ENCODE measurements around the gene ACSL1. TPM values are rescaled to one million over a fixed set of nuclear protein-coding genes. Genes with fewer than 3 reads are reported as not detected.

ACSL1 gene
- polyA plus RNA-seq, 2 of the 4 experiments (the other 2 are of a cell fraction), result 10.0 to 12.4 TPM

- DNase-seq (ENCODE audit: low read depth in 1 of 2, low spot score in 1 of 2) (no peak), ATAC-seq (no peak), FAIRE-seq (no peak)
- Histone ChIP-seq H3K4me1 (0 out of 3 replicates have a peak, but pooled peaks cover 4% of the 10 kb centered on the region), H3K27ac (no peak overlapping the region; a peak in 1 of 6 replicates), H3K9me3 (no peaks in the 10 kb centered on the region), H3K4me2 (peak overlapping the region; percentile 78), H3K4me3 (peak overlapping the region; percentile 56; the same call in 1 of the 3 replicates)
- ChIA-PET POLR2A (no interaction called here), CTCF (interaction anchor here (1.0 to 1.1 kb wide), 2 partner anchors 11 to 79 kb away, joined by 3 read pairs; no protein-coding TSS in a partner anchor)
- TF ChIP-seq MAFK (IDR thresholded peaks at IDR 0.05; ENCODE audit: partially characterized antibody), result no peak
- TF ChIP-seq ZC3H11A (IDR thresholded peaks at IDR 0.05), result no peak
- TF ChIP-seq HOXA7 (CRISPR knock-in tag; IDR thresholded peaks at IDR 0.05), result no peak
- TF ChIP-seq ATOH8 (CRISPR knock-in tag; IDR thresholded peaks at IDR 0.05; ENCODE audit: low read depth), result no peak
- no peak for TF ChIP-seq HEYL (CRISPR knock-in tag; IDR thresholded peaks at IDR 0.05)
- TF ChIP-seq RAD21 (conservative IDR thresholded peaks at IDR 0.05 in 1 of 2, IDR thresholded peaks at IDR 0.05 in 1 of 2), result no peak
- no peak for TF ChIP-seq RARB (CRISPR knock-in tag; IDR thresholded peaks at IDR 0.05)
- TF ChIP-seq GATA3 (IDR thresholded peaks at IDR 0.05; ENCODE audit: borderline replicate concordance), result no peak
- no peak for TF ChIP-seq FOSL2 (IDR thresholded peaks at IDR 0.05)
- TF ChIP-seq FOSL2 (CRISPR knock-in tag; IDR thresholded peaks at IDR 0.05), result no peak
- no peak for TF ChIP-seq FOXS1 (CRISPR knock-in tag; IDR thresholded peaks at IDR 0.05)
- TF ChIP-seq JUNB (IDR thresholded peaks at IDR 0.05), result no peak
- 87% methylated on average over 13 of the region's 13 CpGs for WGBS (ENCODE audit: missing lambda C conversion rate)
Observed at GRCh38 chr4:184824081-184824775, 1.5 kb downstream of the ACSL1 start.

GRCh38 chr4:184823014-184823413 lies 2.8 kb downstream of the ACSL1 start:
- TF ChIP-seq CHD2 (IDR thresholded peaks at IDR 0.05; ENCODE audit: low read length, partially characterized antibody) (no peak), KDM5A (IDR thresholded peaks at IDR 0.05) (no peak), CHD4 (IDR thresholded peaks at IDR 0.05; ENCODE audit: borderline replicate concordance) (no peak), NPAS2 (CRISPR knock-in tag; IDR thresholded peaks at IDR 0.05; ENCODE audit: borderline replicate concordance) (no peak), PBX3 (IDR thresholded peaks at IDR 0.05) (no peak), HOXA7 (CRISPR knock-in tag; IDR thresholded peaks at IDR 0.05) (no peak)
- ATAC-seq (no peak), DNase-seq (ENCODE audit: low read depth in 1 of 2, low spot score in 1 of 2) (no peak), FAIRE-seq (no peak)
- CTCF ChIA-PET, result interaction anchor here (1.2 kb wide), 1 partner anchor 30 kb away, joined by 3 read pairs; no protein-coding TSS in a partner anchor
- peaks cover 9% of the 10 kb centered on the region; the same call in 2 of the 3 replicates for H3K4me1 ChIP-seq
- WGBS (ENCODE audit: missing lambda C conversion rate), result 89% methylated on average over 2 of the region's 2 CpGs
- no peaks in the 10 kb centered on the region for H3K9me3 ChIP-seq
- no peak overlapping the region for H3K4me3 ChIP-seq
- no peak overlapping the region for H3K27ac ChIP-seq
- POLR2A ChIA-PET, result no interaction called here
- no peak overlapping the region for H3K4me2 ChIP-seq

DNA sequence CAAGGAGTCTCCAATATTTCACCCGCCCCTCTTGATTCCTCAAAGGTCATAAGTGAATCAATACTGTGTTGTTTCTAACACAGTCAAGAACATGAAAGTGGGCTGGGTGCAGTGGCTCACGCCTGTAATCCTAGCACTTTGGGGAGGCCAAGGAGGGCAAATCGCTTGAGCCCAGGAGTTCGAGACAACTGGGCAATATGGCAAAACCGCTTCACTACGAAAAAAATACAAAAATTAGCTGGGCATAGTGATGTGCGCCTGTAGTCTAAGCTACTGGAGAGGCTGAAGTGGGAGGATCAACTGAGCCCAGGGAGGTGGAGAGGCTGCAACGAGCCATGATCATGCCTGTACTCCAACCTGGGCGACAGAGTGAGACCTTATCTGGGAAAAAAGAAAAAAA lies 3.4 kb downstream of the ACSL1 start:
- FAIRE-seq (no peak), DNase-seq (ENCODE audit: low read depth in 1 of 2, low spot score in 1 of 2) (no peak), ATAC-seq (no peak)
- POLR2A ChIA-PET, result no interaction called here
- Histone ChIP-seq H3K4me2 (no peak overlapping the region), H3K4me3 (no peak overlapping the region), H3K9me3 (no peaks in the 10 kb centered on the region), H3K27ac (no peak overlapping the region), H3K4me1 (peaks cover 16% of the 10 kb centered on the region; the same call in 2 of the 3 replicates)
- CTCF ChIA-PET, result interaction anchor here (1.2 kb wide), 1 partner anchor 29 kb away, joined by 3 read pairs; no protein-coding TSS in a partner anchor
- WGBS (ENCODE audit: missing lambda C conversion rate), result 89% methylated on average over 9 of the region's 9 CpGs
- TF ChIP-seq PHF8 (IDR thresholded peaks at IDR 0.05; ENCODE audit: borderline replicate concordance, low read depth) (no peak), HEYL (CRISPR knock-in tag; IDR thresholded peaks at IDR 0.05) (no peak), JUN (IDR thresholded peaks at IDR 0.05) (no peak)
- TF ChIP-seq, protein P1, sequence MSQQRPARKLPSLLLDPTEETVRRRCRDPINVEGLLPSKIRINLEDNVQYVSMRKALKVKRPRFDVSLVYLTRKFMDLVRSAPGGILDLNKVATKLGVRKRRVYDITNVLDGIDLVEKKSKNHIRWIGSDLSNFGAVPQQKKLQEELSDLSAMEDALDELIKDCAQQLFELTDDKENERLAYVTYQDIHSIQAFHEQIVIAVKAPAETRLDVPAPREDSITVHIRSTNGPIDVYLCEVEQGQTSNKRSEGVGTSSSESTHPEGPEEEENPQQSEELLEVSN (IDR thresholded peaks at IDR 0.05; ENCODE audit: borderline replicate concordance, low read depth), result no peak

Measured in A549 (cell line).